Posterior vena cava (tissue), 2 donors: ENCODE data around the gene LIG3. TPM values are rescaled to one million over a fixed set of nuclear protein-coding genes. Genes with fewer than 3 reads are reported as not detected.
"Not testable (repeated sequence)": the region's sequence is repeated elsewhere in the genome, so short reads cannot be mapped to it uniquely, and the experiment has no call there.

Experiments used
- DNase-seq: peaks from one replicate; pipeline ENCODE4 v3.0.0-alpha.2; 2020; ENCODE audit warnings: low spot score
- intact Hi-C, 2 donors: fragments of 100-400 bp; cut with DNase I; formaldehyde crosslinking; loops; one replicate each; pipeline versions ENCODE4 v1.14.1 to v1.14.2; 2022 to 2023
- total RNA-seq, 2 donors: library from RNA; stranded (reverse); fragmentation: NEBNext Ultra II Directional; extraction: Animal tissue kit (Norgen Biotek cat#: 25700); gene quantifications; one replicate each; pipeline ENCODE4 v1.2.1, GENCODE V29; 2021
- donor health status: DM: yes; HTN: yes; CAD: no.
- donor health status: DM: yes; HTN: yes; CAD: no.

LIG3 gene
- total RNA-seq, 2 donors from 2014 or later, result 27.3 to 34.3 TPM

- intact Hi-C loops, result no loop called here
- no peak for DNase-seq
Observed at GRCh38 chr17:35023538-35023937, 43.2 kb downstream of the LIG3 start.

- intact Hi-C loops, result no loop called here
- no peak for DNase-seq
Observed at GRCh38 chr17:35025541-35025940, 45.2 kb downstream of the LIG3 start.

- intact Hi-C loops, result not testable (repeated sequence)
Observed at GRCh38 chr17:35028097-35028496, 47.8 kb downstream of the LIG3 start.

GRCh38 chr17:35028531-35029262 lies 48.4 kb downstream of the LIG3 start:
- intact Hi-C loops, result no loop called here
- DNase-seq, result no peak

More at GRCh38 chr17:35028097-35028496, 47.8 kb downstream of the LIG3 start:
- not testable (repeated sequence) for DNase-seq

- intact Hi-C loops, result no loop called here
- DNase-seq, result no peak
Observed at GRCh38 chr17:35030780-35031179, 50.5 kb downstream of the LIG3 start.

GRCh38 chr17:35038453-35038852 lies 58.1 kb downstream of the LIG3 start:
- DNase-seq, result no peak
- intact Hi-C loops, result no loop called here

- intact Hi-C loops, result no loop called here
- DNase-seq, result no peak
Observed at GRCh38 chr17:35041390-35041789, 61.1 kb downstream of the LIG3 start.

GRCh38 chr17:35044181-35044580 lies 63.9 kb downstream of the LIG3 start:
- intact Hi-C loops, result no loop called here
- DNase-seq, result no peak

GRCh38 chr17:35045458-35045979 lies 65.2 kb downstream of the LIG3 start:
- intact Hi-C loops, DNase-seq: not testable (repeated sequence)

GRCh38 chr17:35046245-35046644 lies 65.9 kb downstream of the LIG3 start:
- DNase-seq, result no peak
- intact Hi-C loops, result no loop called here

- DNase-seq, result no peak
- intact Hi-C loops, result no loop called here
Observed at GRCh38 chr17:35046740-35047283, 66.5 kb downstream of the LIG3 start.

GRCh38 chr17:35048685-35049379 lies 68.5 kb downstream of the LIG3 start:
- intact Hi-C loops, result no loop called here
- DNase-seq, result no peak

- no peak for DNase-seq
- intact Hi-C loops, result no loop called here
Observed at GRCh38 chr17:35050170-35050569, 69.9 kb downstream of the LIG3 start.

- no peak for DNase-seq
- intact Hi-C loops, result no loop called here
Observed at GRCh38 chr17:35051183-35051578, 70.9 kb downstream of the LIG3 start.

GRCh38 chr17:35051579-35052240 lies 71.4 kb downstream of the LIG3 start:
- intact Hi-C loops, result no loop called here
- no peak for DNase-seq

- intact Hi-C loops, result no loop called here
Observed at GRCh38 chr17:35052241-35052610, 71.9 kb downstream of the LIG3 start.

GRCh38 chr17:35052780-35053179 lies 72.5 kb downstream of the LIG3 start:
- intact Hi-C loops, result no loop called here
- DNase-seq, result no peak

More at GRCh38 chr17:35052241-35052610, 71.9 kb downstream of the LIG3 start:
- DNase-seq, result no peak

- no peak for DNase-seq
- intact Hi-C loops, result no loop called here
Observed at GRCh38 chr17:35053204-35053603, 72.9 kb downstream of the LIG3 start.

- intact Hi-C loops, result no loop called here
- DNase-seq, result no peak
Observed at GRCh38 chr17:35056013-35056412, 75.7 kb downstream of the LIG3 start.

GRCh38 chr17:35057332-35057915 lies 77.1 kb downstream of the LIG3 start:
- intact Hi-C loops, result no loop called here
- DNase-seq, result no peak
